Large intestine (tissue), 3 donors: ENCODE data around the gene FAM180A. TPM values are rescaled to one million over a fixed set of nuclear protein-coding genes. Genes with fewer than 3 reads are reported as not detected.

Experiments
- DNase-seq, 2 donors: peaks; one replicate each; pipeline versions ENCODE4 v3.0.0 to v3.0.0-alpha.2; 2013
- H3K27ac ChIP-seq: one replicate; pipeline ENCODE4 v1.5.1; 2013; ENCODE audit warnings: low read length
- H3K27me3 ChIP-seq: 2 replicates; pipeline ENCODE4 v1.6.1; 2013; ENCODE audit warnings: low read length; ENCODE audit not compliant: control insufficient read depth, insufficient read depth
- H3K36me3 ChIP-seq: 2 replicates; pipeline ENCODE4 v1.6.1; 2013; ENCODE audit warnings: low read length; ENCODE audit not compliant: control insufficient read depth, insufficient read depth
- H3K4me1 ChIP-seq: one replicate; pipeline ENCODE4 v1.6.1; 2013; ENCODE audit warnings: low read length; ENCODE audit not compliant: control insufficient read depth, insufficient read depth
- H3K4me3 ChIP-seq: one replicate; pipeline ENCODE4 v1.5.1; 2013; ENCODE audit warnings: low read length
- H3K9me3 ChIP-seq: one replicate; pipeline ENCODE4 v1.6.1; 2013; ENCODE audit warnings: mild to moderate bottlenecking, low read depth, low read length, moderate library complexity; ENCODE audit not compliant: control insufficient read depth
- WGBS: methylation state at CpG from one replicate; pipeline ENCODE4 v1.1.5; 2013; ENCODE audit warnings: low lambda C conversion rate; ENCODE audit not compliant: insufficient coverage; 5-methylcytosine and 5-hydroxymethylcytosine counted together
- polyA plus RNA-seq: library from polyadenylated mRNA; unstranded; fragments of 120-200 nt; gene quantifications from one replicate; pipeline ENCODE4 v1.2.1, GENCODE V29; 2013

Gene FAM180A
- polyA plus RNA-seq, 1 donor, result not detected

DNA sequence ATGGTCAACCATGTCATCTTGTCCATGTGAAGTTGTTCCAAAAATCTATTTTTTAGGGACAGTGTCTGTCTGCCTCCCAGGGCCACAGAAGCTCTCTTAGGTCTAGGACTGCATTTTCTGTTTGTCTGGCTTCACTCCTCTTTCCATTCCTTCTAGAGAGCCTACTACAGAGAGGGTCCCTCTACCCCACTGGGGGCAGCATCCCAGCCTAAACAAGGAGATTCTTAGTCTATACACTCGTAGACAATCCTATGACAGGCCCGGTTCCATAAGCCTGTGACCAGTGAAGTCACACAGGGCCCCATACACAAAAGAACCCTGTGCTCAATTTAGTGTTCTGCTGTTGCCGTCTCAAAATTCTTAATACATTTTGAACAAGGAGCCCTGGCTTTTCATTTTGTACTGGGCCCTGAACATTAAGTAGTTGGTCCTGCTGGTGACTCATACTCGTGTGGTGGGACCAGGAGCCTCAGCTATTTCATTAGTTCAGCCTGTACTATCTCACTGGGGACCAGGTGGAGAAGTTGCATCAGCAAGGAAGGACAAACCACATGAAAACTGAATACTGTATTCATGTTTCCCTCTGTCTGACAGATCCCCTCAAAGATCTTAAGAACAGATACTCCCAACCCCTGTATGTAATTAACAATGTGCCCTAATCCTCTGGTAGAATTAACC, 23.5 kb upstream of the FAM180A start:
- no peak for DNase-seq
- no CpG with 5 or more reads among the region's 4 CpGs for WGBS
- H3K27ac ChIP-seq, result no peak overlapping the region

DNA sequence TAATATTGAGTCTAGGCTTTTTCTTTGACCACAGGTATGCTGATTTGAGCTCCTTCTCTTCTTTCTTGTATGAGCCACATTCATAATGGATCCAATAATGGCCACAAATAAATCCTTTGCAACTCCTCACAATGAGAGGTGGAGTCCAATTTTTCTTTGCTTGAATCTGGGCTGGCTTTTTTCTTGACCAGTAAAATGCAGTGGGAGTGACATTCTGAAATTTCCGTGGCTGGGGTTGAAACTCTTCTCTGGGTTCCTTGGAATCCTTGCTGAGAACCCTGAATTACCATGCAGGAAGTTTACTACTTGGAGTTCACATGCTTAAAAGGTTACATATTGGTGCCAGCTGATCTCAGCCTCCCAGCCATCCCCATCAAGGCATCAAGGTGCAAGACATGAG, 22.4 kb upstream of the FAM180A start:
- no peaks in the 10 kb centered on the region for H3K9me3 ChIP-seq
- H3K27ac ChIP-seq, result no peak overlapping the region
- no peak for DNase-seq
- no CpG with 5 or more reads among the region's 1 CpG for WGBS
- H3K4me1 ChIP-seq, result no peaks in the 10 kb centered on the region
- H3K4me3 ChIP-seq, result no peak overlapping the region
- no peaks in the 10 kb centered on the region for H3K36me3 ChIP-seq
- peaks cover 4% of the 10 kb centered on the region for H3K27me3 ChIP-seq

More for the DNA sequence above, 23.5 kb upstream of the FAM180A start:
- Histone ChIP-seq H3K4me3 (no peak overlapping the region), H3K9me3 (no peaks in the 10 kb centered on the region), H3K4me1 (no peaks in the 10 kb centered on the region), H3K27me3 (no peaks in the 10 kb centered on the region), H3K36me3 (no peaks in the 10 kb centered on the region)

- no peaks in the 10 kb centered on the region for H3K9me3 ChIP-seq
- H3K4me1 ChIP-seq, result no peaks in the 10 kb centered on the region
- peaks cover 9% of the 10 kb centered on the region for H3K27me3 ChIP-seq
- H3K36me3 ChIP-seq, result no peaks in the 10 kb centered on the region
- no peak overlapping the region for H3K4me3 ChIP-seq
- no peak overlapping the region for H3K27ac ChIP-seq
- no peak for DNase-seq
- WGBS, result no CpG with 5 or more reads among the region's 6 CpGs
Measured at GRCh38 chr7:135770139-135770710, 21.6 kb upstream of the FAM180A start.

GRCh38 chr7:135769005-135769802, 20.6 kb upstream of the FAM180A start:
- Histone ChIP-seq H3K36me3 (no peaks in the 10 kb centered on the region), H3K4me1 (no peaks in the 10 kb centered on the region), H3K4me3 (no peak overlapping the region), H3K27ac (no peak overlapping the region), H3K27me3 (peaks cover 9% of the 10 kb centered on the region), H3K9me3 (no peaks in the 10 kb centered on the region)
- WGBS, result no CpG with 5 or more reads among the region's 7 CpGs
- no peak for DNase-seq

GRCh38 chr7:135768467-135768866, 19.9 kb upstream of the FAM180A start:
- H3K4me1 ChIP-seq, result no peaks in the 10 kb centered on the region
- H3K27me3 ChIP-seq, result peaks cover 9% of the 10 kb centered on the region
- no peaks in the 10 kb centered on the region for H3K9me3 ChIP-seq
- no peak overlapping the region for H3K27ac ChIP-seq
- no CpG with 5 or more reads among the region's 4 CpGs for WGBS
- H3K4me3 ChIP-seq, result no peak overlapping the region
- no peak for DNase-seq
- no peaks in the 10 kb centered on the region for H3K36me3 ChIP-seq

DNA sequence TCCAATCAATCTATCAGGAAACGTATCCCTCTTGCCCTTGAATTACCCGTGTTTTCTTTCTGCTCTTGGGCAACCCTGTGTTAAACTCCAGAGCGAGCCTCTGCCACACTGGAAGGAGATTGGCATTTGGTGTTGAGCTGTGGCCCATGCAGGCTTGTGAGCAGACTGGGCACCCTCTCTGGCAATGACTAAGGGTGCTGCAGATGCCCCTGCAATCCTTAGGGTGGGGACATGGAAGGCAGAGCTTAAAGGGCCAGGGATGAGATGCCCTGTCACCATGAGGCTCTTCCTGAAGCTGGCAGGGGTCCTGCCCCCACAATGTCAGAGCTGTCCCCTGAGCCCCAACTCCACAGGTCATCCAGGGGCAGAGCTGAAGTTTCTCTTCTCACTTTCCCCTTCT, 19.5 kb upstream of the FAM180A start:
- DNase-seq, result no peak
- no peak overlapping the region for H3K27ac ChIP-seq
- H3K27me3 ChIP-seq, result peaks cover 9% of the 10 kb centered on the region
- H3K36me3 ChIP-seq, result no peaks in the 10 kb centered on the region
- no peaks in the 10 kb centered on the region for H3K9me3 ChIP-seq
- WGBS, result 42% methylated on average over 2 of the region's 3 CpGs
- no peaks in the 10 kb centered on the region for H3K4me1 ChIP-seq
- H3K4me3 ChIP-seq, result no peak overlapping the region

DNA sequence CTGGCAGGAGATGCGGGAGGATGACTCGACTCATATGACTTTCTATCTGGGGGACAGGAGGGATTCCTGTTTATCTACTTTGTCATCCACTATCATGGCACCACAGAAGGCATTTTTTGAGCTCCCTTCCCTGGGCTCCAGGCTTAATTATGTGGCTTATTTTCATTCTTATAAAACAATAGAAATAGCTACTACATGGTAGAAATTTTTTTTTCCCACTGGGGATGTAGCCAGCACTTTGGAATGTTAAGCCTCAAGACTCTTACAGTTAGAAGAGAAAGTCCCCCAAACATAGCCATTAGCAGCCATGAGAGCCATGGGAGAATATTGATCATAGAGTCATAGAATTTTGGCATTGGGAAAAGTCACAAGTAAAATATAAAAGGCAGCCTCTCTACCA, 14.6 kb upstream of the FAM180A start:
- Histone ChIP-seq H3K4me3 (no peak overlapping the region), H3K27me3 (peaks cover 11% of the 10 kb centered on the region), H3K36me3 (no peaks in the 10 kb centered on the region), H3K27ac (no peak overlapping the region), H3K4me1 (no peaks in the 10 kb centered on the region), H3K9me3 (no peaks in the 10 kb centered on the region)
- no peak for DNase-seq
- WGBS, result no CpG with 5 or more reads among the region's 2 CpGs

DNA sequence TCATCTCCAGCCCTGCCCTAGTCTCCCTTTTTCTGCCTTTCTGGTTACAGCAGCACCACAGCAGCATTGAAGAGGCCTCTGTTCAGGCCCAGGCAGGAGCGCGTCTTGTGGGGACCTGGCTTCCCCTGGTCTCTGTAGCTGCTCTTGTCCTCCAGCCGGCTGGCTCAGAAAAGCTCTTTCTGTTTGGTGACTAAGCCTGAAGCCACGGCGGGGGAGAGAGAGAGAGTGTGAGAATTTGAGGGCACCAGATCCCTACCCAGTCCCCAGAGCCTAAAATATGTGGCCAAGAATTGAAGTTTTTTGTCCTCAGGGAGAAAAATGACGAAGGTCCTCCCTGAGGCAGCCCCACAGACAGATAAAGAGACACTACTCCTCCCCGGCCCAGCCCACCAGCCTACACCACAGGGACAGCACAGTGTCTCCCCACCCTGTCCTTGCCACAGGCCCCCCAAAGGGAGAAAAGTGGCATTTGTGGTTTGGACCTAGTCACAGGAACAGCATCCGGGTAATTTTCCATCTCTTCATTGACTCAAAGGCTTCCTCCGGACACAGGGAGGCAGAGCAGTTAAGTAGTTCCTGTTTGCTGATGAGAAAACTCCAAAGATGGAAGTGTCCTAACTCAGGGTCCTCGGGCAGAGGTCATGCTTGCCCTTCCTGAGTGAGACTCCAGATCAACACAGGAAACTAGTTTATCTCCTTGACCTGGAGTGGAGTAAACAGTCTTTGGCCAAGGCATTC, 13.3 kb upstream of the FAM180A start:
- Histone ChIP-seq H3K27ac (no peak overlapping the region), H3K4me3 (no peak overlapping the region), H3K9me3 (no peaks in the 10 kb centered on the region), H3K27me3 (peaks cover 10% of the 10 kb centered on the region), H3K4me1 (no peaks in the 10 kb centered on the region), H3K36me3 (no peaks in the 10 kb centered on the region)
- no CpG with 5 or more reads among the region's 10 CpGs for WGBS
- no peak for DNase-seq

DNA sequence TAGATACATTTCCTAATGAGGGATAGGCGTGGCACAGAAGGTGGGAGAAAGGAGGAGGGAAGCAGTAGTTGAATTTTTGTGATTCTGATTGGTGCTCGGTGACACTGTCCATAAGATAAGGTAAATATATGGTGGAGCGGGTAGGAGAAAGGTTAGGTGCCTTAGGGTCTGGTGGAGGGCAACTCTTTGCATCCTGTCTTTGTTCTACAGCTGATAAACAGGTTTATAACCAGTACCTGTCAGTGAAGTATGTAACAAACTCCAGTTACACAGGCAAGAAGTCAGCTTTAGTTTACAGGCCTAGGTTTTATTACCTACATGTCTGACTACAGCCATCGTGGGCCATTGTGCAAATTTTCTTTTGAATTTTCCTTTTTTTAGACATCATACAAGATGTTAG, 10.9 kb upstream of the FAM180A start:
- no peak for DNase-seq
- H3K9me3 ChIP-seq, result no peaks in the 10 kb centered on the region
- H3K36me3 ChIP-seq, result no peaks in the 10 kb centered on the region
- H3K4me3 ChIP-seq, result no peak overlapping the region
- WGBS, result no CpG with 5 or more reads among the region's 4 CpGs
- no peak overlapping the region for H3K27ac ChIP-seq
- H3K27me3 ChIP-seq, result peaks cover 2% of the 10 kb centered on the region
- H3K4me1 ChIP-seq, result no peaks in the 10 kb centered on the region

DNA sequence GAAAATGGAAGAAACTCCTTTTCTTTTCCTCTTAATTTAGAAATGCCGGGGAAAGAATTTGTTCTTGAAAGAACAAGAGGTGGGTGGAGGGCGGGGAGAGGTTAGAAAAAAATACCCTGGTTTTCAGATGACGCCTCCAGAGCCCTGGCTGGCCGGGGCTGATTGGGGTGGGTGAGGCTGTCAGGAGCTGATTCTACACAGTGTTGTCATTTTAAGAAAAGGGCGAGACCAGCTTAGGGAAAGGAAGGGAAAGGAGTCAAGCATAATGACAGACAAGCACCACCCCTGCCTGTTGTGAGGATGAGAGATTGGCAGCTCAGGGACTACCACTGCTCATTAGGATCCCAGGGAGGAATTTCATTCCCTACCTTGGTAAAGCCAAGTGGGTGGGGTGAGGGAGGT, 9.9 kb upstream of the FAM180A start:
- DNase-seq, result no peak
- Histone ChIP-seq H3K4me3 (no peak overlapping the region), H3K36me3 (no peaks in the 10 kb centered on the region), H3K27me3 (peaks cover 2% of the 10 kb centered on the region), H3K9me3 (no peaks in the 10 kb centered on the region), H3K27ac (no peak overlapping the region), H3K4me1 (no peaks in the 10 kb centered on the region)
- 44% methylated on average over 3 of the region's 5 CpGs for WGBS
